SK-N-SH (cell line): ENCODE data around the gene ST8SIA3. TPM values are rescaled to one million over a fixed set of nuclear protein-coding genes. Genes with fewer than 3 reads are reported as not detected.
A peak's percentile ranks its signal among the peaks of the same experiment; 100 is the strongest.

Experiments used
- CTCF ChIA-PET: fragments of 300-600, 350-600 bp; formaldehyde crosslinking; extraction: SDS; loops from one replicate; lab custom pipeline; 2021; lab: Yijun Ruan, JAX
- POLR2A ChIA-PET: fragments of 350-600 bp; sonication (Branson Sonifier 250); formaldehyde crosslinking; extraction: SDS; loops from one replicate; lab custom pipeline; 2020; ENCODE audit warnings: antibody characterized with exemption, inconsistent platforms; lab: Yijun Ruan, JAX
- DNase-seq: peaks from one replicate; pipeline ENCODE4 v3.0.0; 2012
- H2AFZ ChIP-seq: fragments of 200-600 bp; sonication (generic); 2 replicates; pipeline ENCODE4 v1.8.1; 2016; ENCODE audit warnings: antibody characterized with exemption, mild to moderate bottlenecking, low read depth
- H3F3A ChIP-seq: fragments of 200-600 bp; sonication (generic); replicated peaks from 2 replicates; pipeline ENCODE3; 2016; ENCODE audit warnings: antibody characterized with exemption, mild to moderate bottlenecking; ENCODE audit not compliant: insufficient read depth
- H3K27ac ChIP-seq, 2 experiments: fragments of 200-500 bp in 1 of 2; fragments of 200-600 bp in 1 of 2; sonication (Bioruptor generic) in 1 of 2; sonication (generic), shearing (Covaris generic) in 1 of 2; 2 replicates each; pipeline versions ENCODE4 v1.5.1 to v1.6.1; 2014 to 2016; ENCODE audit warnings: low read depth in 2 of 2, inconsistent platforms in 1 of 2, low read length in 1 of 2, mild to moderate bottlenecking in 1 of 2, mixed read lengths in 1 of 2
- H3K27me3 ChIP-seq: fragments of 200-600 bp; sonication (generic), shearing (Covaris generic); 2 replicates; pipeline ENCODE4 v1.6.1; 2016; ENCODE audit warnings: mixed run types; ENCODE audit not compliant: insufficient read depth
- H3K36me3 ChIP-seq, 2 experiments: fragments of 200-500 bp in 1 of 2; fragments of 200-600 bp in 1 of 2; sonication (Bioruptor generic) in 1 of 2; sonication (generic) in 1 of 2; replicated peaks in 1 of 2; 2 replicates each; pipeline versions ENCODE3 to v1.5.1; 2014 to 2016; ENCODE audit warnings: low read length in 1 of 2, mild to moderate bottlenecking in 1 of 2; ENCODE audit not compliant: insufficient read depth in 2 of 2, control insufficient read depth in 1 of 2
- H3K4me1 ChIP-seq, 2 experiments: fragments of 200-500 bp in 1 of 2; fragments of 200-600 bp in 1 of 2; sonication (Bioruptor generic) in 1 of 2; sonication (generic), shearing (Covaris generic) in 1 of 2; 2 replicates each; pipeline versions ENCODE4 v1.5.1 to v1.6.1; 2014 to 2016; ENCODE audit warnings: low read depth in 1 of 2, low read length in 1 of 2, mixed run types in 1 of 2; ENCODE audit not compliant: insufficient read depth in 2 of 2, control insufficient read depth in 1 of 2
- H3K4me2 ChIP-seq: fragments of 200-600 bp; sonication (generic), shearing (Covaris generic); 2 replicates; pipeline ENCODE4 v1.6.1; 2017; ENCODE audit warnings: mixed run types
- H3K4me3 ChIP-seq, 2 experiments: fragments of 200-500 bp in 1 of 2; fragments of 200-600 bp in 1 of 2; sonication (Bioruptor generic) in 1 of 2; sonication (generic), shearing (Covaris generic) in 1 of 2; 2 replicates each; pipeline versions ENCODE4 v1.5.1 to v1.8.1; 2014 to 2016; ENCODE audit warnings: low read depth in 2 of 2, inconsistent platforms in 1 of 2, low read length in 1 of 2, mild to moderate bottlenecking in 1 of 2, mixed read lengths in 1 of 2, moderate library complexity in 1 of 2
- H3K79me2 ChIP-seq: fragments of 200-600 bp; sonication (generic); 2 replicates; pipeline ENCODE4 v1.8.1; 2017; ENCODE audit warnings: mild to moderate bottlenecking; ENCODE audit not compliant: insufficient read depth
- H3K9ac ChIP-seq: fragments of 200-600 bp; sonication (generic); 2 replicates; pipeline ENCODE4 v1.6.1; 2017; ENCODE audit warnings: mixed run types
- H3K9me2 ChIP-seq: fragments of 200-600 bp; sonication (generic); 2 replicates; pipeline ENCODE4 v1.6.1; 2017; ENCODE audit warnings: mixed run types
- H3K9me3 ChIP-seq: fragments of 200-600 bp; sonication (generic); 2 replicates; pipeline ENCODE4 v1.6.1; 2017; ENCODE audit warnings: mixed run types, mild to moderate bottlenecking, moderate library complexity
- H4K20me1 ChIP-seq: fragments of 200-600 bp; sonication (generic); 2 replicates; pipeline ENCODE4 v1.6.1; 2017; ENCODE audit warnings: mild to moderate bottlenecking, mixed run types; ENCODE audit not compliant: insufficient read depth
- ELF1 ChIP-seq: IDR thresholded peaks from 2 replicates; pipeline ENCODE4 v1.4.0; 2012
- FOSL2 ChIP-seq: IDR thresholded peaks from 2 replicates; pipeline ENCODE4 v1.4.0; 2012; ENCODE audit warnings: low read depth, mild to moderate bottlenecking, moderate library complexity, borderline replicate concordance
- GABPA ChIP-seq: IDR thresholded peaks from 2 replicates; pipeline ENCODE4 v1.4.0; 2012; ENCODE audit warnings: low read depth, mild to moderate bottlenecking
- GATA2 ChIP-seq: sonication (generic); formaldehyde crosslinking; IDR thresholded peaks from 2 replicates; pipeline ENCODE4 v1.5.0; 2020; ENCODE audit warnings: mild to moderate bottlenecking, missing genetic modification reagents
- IRF3 ChIP-seq: fragments of 150-350 bp; IDR thresholded peaks from 2 replicates; pipeline ENCODE4 v1.6.1; 2016; ENCODE audit warnings: mild to moderate bottlenecking, low read depth, low read length
- MAX ChIP-seq: IDR thresholded peaks from 2 replicates; pipeline ENCODE4 v1.4.0; 2012; ENCODE audit warnings: low read depth
- MXI1 ChIP-seq: IDR thresholded peaks from 2 replicates; pipeline ENCODE4 v1.6.1; 2012; ENCODE audit warnings: mild to moderate bottlenecking, low read depth, low read length, improper control_type of control experiment
- NFIC ChIP-seq: IDR thresholded peaks from 2 replicates; pipeline ENCODE4 v1.4.0; 2012; ENCODE audit warnings: borderline replicate concordance
- PBX3 ChIP-seq: IDR thresholded peaks from 2 replicates; pipeline ENCODE4; 2012
- RAD21 ChIP-seq: IDR thresholded peaks from 2 replicates; pipeline ENCODE4 v1.6.1; 2012; ENCODE audit warnings: mild to moderate bottlenecking, low read length
- RCOR1 ChIP-seq: fragments of 150-350 bp; IDR thresholded peaks from 2 replicates; pipeline ENCODE4 v1.6.1; 2017; ENCODE audit warnings: antibody characterized with exemption, low read length
- RFX5 ChIP-seq: IDR thresholded peaks from 2 replicates; pipeline ENCODE4 v1.6.1; 2012; ENCODE audit warnings: mild to moderate bottlenecking, improper control_type of control experiment, low read length
- SIN3A ChIP-seq: IDR thresholded peaks from 2 replicates; pipeline ENCODE4 v1.6.1; 2012; ENCODE audit warnings: low read depth, mild to moderate bottlenecking, low read length, moderate library complexity, borderline replicate concordance
- TAF1 ChIP-seq: IDR thresholded peaks from 2 replicates; pipeline ENCODE4 v1.6.1; 2012; ENCODE audit warnings: low read depth, mild to moderate bottlenecking, low read length, moderate library complexity, borderline replicate concordance
- YY1 ChIP-seq: IDR thresholded peaks from 2 replicates; pipeline ENCODE4 v1.4.0; 2012; ENCODE audit warnings: low read depth, mild to moderate bottlenecking
- WGBS: methylation state at CpG from one replicate; pipeline ENCODE4 v1.1.6; 2017; ENCODE audit warnings: low lambda C conversion rate; 5-methylcytosine and 5-hydroxymethylcytosine counted together
- polyA plus RNA-seq, 3 experiments: library from polyadenylated mRNA; depleted of rRNA; stranded (reverse); fragments of >200 nt; gene quantifications; 2 replicates each; pipeline ENCODE4 v1.2.3, GENCODE V29; 2012
- TF ChIP-seq, protein P1 (sequence below): IDR thresholded peaks from 2 replicates; pipeline ENCODE4 v1.4.0; 2012; ENCODE audit warnings: low read depth, borderline replicate concordance
- TF ChIP-seq, protein P2 (sequence below): IDR thresholded peaks from 2 replicates; pipeline ENCODE4 v1.6.1; 2012; ENCODE audit warnings: mild to moderate bottlenecking, low read depth, low read length, moderate library complexity

The ST8SIA3 gene
- polyA plus RNA-seq, 1 of the 3 experiments (the other 2 are of a cell fraction), result 0.05 TPM

DNA sequence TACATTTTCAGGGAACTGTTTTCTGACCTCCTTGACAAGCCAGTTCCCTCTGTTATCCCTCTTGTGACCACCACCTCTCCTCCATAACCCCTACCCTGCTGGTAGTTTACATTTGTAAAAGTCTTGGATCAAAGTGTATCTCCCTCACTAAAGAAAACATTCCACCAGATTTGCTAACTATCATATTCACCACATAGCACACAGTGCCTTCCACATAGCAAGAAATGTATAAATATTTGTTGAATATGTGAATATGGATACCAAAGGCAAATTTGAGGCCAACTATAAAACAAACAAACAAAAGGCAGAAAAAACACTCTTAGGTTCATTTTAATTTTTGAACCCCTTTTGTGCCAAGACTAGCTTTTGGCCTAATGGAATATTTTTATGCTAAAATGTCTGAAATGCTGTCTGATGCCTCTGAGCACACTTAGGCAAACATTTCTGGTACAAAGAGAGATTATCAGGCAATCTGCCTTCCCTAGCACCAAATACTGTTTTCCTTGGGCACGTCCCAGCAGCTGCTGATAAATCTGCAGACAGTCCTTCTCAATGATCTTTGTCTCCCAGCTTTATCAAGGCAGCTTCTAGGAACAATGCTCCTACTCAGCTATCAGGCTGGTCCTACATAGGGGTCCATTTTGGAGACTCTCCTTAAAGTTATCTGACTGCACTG is 26.7 kb upstream of the ST8SIA3 start:
- H3F3A ChIP-seq, result no peaks in the 10 kb centered on the region
- TF ChIP-seq GATA2 (CRISPR knock-in tag), result peak; percentile 29
- no peak for TF ChIP-seq ELF1

GRCh38 chr18:57326718-57327323 is 25.5 kb upstream of the ST8SIA3 start:
- DNase-seq, result no peak
- POLR2A ChIA-PET, result no interaction called here
- no peak for TF ChIP-seq TAF1
- no peak for TF ChIP-seq NFIC
- no peak for TF ChIP-seq ELF1
- no peak for TF ChIP-seq MXI1
- no peak for TF ChIP-seq PBX3
- TF ChIP-seq, protein P1, sequence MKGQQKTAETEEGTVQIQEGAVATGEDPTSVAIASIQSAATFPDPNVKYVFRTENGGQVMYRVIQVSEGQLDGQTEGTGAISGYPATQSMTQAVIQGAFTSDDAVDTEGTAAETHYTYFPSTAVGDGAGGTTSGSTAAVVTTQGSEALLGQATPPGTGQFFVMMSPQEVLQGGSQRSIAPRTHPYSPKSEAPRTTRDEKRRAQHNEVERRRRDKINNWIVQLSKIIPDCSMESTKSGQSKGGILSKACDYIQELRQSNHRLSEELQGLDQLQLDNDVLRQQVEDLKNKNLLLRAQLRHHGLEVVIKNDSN, result no peak
- TF ChIP-seq RFX5, result no peak
- no peak for TF ChIP-seq IRF3
- TF ChIP-seq, protein P2, sequence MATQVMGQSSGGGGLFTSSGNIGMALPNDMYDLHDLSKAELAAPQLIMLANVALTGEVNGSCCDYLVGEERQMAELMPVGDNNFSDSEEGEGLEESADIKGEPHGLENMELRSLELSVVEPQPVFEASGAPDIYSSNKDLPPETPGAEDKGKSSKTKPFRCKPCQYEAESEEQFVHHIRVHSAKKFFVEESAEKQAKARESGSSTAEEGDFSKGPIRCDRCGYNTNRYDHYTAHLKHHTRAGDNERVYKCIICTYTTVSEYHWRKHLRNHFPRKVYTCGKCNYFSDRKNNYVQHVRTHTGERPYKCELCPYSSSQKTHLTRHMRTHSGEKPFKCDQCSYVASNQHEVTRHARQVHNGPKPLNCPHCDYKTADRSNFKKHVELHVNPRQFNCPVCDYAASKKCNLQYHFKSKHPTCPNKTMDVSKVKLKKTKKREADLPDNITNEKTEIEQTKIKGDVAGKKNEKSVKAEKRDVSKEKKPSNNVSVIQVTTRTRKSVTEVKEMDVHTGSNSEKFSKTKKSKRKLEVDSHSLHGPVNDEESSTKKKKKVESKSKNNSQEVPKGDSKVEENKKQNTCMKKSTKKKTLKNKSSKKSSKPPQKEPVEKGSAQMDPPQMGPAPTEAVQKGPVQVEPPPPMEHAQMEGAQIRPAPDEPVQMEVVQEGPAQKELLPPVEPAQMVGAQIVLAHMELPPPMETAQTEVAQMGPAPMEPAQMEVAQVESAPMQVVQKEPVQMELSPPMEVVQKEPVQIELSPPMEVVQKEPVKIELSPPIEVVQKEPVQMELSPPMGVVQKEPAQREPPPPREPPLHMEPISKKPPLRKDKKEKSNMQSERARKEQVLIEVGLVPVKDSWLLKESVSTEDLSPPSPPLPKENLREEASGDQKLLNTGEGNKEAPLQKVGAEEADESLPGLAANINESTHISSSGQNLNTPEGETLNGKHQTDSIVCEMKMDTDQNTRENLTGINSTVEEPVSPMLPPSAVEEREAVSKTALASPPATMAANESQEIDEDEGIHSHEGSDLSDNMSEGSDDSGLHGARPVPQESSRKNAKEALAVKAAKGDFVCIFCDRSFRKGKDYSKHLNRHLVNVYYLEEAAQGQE, result no peak
- no peak for TF ChIP-seq RAD21
- no peak for TF ChIP-seq MAX
- no peak for TF ChIP-seq GATA2 (CRISPR knock-in tag)
- no peak for TF ChIP-seq RCOR1
- TF ChIP-seq SIN3A, result no peak
- no peak for TF ChIP-seq GABPA
- no peak for TF ChIP-seq YY1
- no peak for TF ChIP-seq FOSL2
- H3K9me2 ChIP-seq, result no peaks in the 10 kb centered on the region
- no peak overlapping the region for H3K9ac ChIP-seq
- H3K9me3 ChIP-seq, result no peaks in the 10 kb centered on the region
- no peaks in the 10 kb centered on the region for H3K79me2 ChIP-seq
- H3K4me3 ChIP-seq, result no peak overlapping the region
- H3K36me3 ChIP-seq, result no peaks in the 10 kb centered on the region
- H3K27ac ChIP-seq, result no peak overlapping the region
- no peaks in the 10 kb centered on the region for H3K4me1 ChIP-seq
- no peak overlapping the region for H2AFZ ChIP-seq
- H3K4me2 ChIP-seq, result no peak overlapping the region
- 31% methylated on average over 8 of the region's 8 CpGs for WGBS
- H4K20me1 ChIP-seq, result no peaks in the 10 kb centered on the region
- CTCF ChIA-PET, result no interaction called here
- no peaks in the 10 kb centered on the region for H3F3A ChIP-seq
- H3K27me3 ChIP-seq, result no peaks in the 10 kb centered on the region

More for the DNA sequence above, 26.7 kb upstream of the ST8SIA3 start:
- Histone ChIP-seq H3K36me3 (no peaks in the 10 kb centered on the region), H3K4me3 (no peak overlapping the region), H3K9me3 (no peaks in the 10 kb centered on the region), H3K4me2 (no peak overlapping the region), H3K9me2 (no peaks in the 10 kb centered on the region), H3K79me2 (no peaks in the 10 kb centered on the region), H3K4me1 (no peaks in the 10 kb centered on the region), H3K9ac (no peak overlapping the region), H3K27ac (no peak overlapping the region), H4K20me1 (no peaks in the 10 kb centered on the region), H2AFZ (no peak overlapping the region), H3K27me3 (no peaks in the 10 kb centered on the region)
- CTCF ChIA-PET, result no interaction called here
- DNase-seq, result peak; percentile 39
- 0% methylated on average over 1 of the region's 1 CpG for WGBS
- POLR2A ChIA-PET, result no interaction called here
